Measurements from ENCODE around the gene CPNE4.

The CPNE4 gene

DNA sequence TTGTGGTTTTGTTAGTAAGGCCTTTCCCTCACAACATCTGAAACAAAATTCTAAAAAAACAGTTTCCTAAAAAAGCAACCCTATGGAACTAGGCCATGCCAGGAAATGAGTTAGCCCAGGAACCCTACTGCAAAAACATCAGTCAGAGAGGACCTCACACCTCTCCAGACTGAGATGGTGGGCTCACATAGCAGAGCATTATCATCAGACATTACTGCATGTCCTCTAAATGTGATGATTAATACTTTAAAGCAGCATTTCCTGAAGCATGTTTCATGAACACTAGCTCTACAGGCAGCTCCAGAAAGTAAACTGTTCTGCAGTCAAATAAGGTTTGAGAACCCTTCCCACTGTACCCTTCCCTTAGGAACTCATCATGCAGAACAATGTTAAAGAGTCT, 299.7 kb downstream of the CPNE4 start:
- DNase-seq (ENCODE audit: low spot score): no peak

DNA sequence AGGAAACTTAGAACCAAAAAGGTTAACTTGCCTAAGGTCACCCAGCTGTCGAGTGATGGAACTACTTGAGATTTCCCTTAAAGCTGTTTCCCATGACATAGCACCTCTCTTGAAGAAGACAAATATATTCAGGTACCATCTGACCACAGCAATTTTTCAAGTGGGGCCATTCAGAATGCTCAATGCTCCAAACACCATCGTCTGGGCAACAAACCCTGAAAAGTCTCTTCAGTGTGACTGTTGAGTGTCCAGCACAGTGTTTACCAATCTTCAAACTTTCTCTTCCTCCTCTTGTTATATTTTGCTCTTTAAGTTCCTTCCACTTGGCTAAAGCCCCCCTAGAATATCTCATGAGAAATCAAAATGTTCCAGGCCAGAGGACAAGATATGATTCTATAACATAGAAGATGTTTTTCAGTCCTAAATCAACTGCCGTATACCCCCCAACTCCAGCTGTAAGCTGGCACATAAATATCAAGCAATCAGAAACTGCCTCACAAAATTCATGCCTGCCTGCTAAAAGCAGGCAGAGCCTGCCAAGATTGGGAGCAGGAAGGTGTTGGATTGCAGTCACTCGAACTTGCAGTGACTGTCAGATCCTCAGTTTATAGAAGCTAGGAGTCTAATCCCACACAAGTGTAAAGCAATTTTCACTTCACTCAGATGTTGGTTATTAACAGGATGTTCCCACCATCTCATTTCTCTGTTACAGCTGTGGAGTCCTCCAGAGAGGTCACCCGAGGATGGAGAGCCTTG, 301.6 kb downstream of the CPNE4 start:
- DNase-seq (ENCODE audit: low spot score): no peak

DNA sequence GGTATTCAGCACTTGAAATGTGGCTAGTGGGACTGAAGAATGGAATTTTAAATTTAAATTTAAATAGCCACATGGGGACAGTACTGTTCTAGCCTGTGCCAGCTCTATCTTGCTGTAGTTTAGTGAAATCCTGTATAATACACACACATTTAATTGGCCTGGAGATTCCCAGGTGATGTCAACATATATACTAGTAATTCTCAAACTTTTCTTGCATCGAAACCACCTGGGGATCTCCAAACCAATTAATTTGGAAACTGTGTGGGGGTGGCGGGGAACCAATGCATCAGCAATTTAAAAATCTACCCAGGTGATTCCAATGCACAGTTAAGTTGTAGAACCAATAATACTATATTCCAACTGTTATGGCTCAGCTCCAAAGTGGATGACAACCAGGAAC, 303.1 kb downstream of the CPNE4 start:
- no peak for DNase-seq (ENCODE audit: low spot score)

DNA sequence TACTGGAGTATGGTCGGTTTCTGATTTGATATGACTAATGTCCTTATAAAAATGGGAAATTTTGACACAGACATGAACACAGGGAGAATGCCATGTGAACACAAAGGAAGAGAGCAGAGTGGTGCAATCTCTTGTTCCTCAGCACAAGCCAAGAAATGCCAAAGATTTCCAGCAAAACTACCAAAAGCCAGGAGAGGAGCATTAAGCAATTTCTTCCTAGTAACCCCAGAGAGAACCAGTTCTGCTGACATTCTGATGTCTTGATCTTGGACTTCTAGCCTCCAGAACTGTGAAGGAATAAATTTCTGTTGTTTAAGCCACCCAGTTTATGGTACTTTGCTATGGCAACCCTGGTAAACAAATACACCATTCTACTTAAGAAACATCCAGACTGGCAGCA, 304.2 kb downstream of the CPNE4 start:
- no peak for DNase-seq (ENCODE audit: low spot score)

DNA sequence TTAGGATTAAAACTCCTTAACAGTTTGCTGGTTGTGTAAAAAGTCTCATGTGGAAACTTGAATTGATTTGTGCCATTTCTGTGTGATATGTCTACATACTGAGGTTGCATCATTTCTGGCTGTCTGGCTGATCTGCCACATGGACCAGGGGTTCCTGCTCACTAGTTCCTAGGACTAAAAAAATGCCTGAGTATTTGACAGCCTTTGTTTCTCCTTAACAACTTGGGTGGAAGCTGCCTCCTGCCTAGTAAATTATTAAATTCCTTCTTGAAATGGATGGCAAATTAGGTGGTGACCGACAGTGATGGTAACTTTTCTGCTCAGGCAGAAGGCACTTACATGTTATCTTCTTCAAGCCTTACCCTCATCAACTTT, 305.2 kb downstream of the CPNE4 start:
- DNase-seq (ENCODE audit: low spot score): no peak

DNA sequence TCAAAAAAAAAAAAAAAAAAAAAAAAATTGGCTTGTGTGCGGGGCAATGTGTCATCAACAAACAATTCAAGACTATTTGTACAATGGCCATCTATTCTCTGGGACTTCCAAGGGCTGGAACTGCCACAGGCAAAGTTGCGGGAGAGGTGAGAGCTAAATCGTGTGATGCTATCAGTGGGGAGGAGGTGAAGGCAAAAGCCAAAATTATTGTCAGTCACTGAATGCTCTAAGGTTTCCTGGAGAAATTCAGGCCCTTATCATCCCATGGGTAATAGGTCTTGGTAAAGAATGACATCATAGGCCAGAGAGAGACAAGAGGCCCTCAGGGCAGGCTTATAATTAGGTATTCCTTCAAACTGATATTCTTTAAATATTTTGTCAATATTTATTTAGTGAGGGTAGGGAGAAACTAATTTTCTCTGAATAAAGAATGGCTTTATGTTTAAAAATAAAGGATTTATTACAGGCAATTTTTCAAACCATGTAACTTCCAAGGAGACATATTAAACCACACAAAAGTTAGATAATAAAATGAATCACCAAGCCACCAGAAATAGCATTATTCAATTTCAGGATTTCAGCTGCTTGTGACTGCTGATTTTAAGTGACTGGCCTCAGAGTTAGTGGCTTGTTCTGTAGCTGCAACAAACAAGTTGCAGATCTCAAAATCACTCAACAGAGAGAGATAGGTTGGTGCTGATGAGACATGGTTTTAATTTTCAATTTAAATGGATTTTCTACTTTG, 305.7 kb downstream of the CPNE4 start:
- DNase-seq (ENCODE audit: low spot score): no peak

DNA sequence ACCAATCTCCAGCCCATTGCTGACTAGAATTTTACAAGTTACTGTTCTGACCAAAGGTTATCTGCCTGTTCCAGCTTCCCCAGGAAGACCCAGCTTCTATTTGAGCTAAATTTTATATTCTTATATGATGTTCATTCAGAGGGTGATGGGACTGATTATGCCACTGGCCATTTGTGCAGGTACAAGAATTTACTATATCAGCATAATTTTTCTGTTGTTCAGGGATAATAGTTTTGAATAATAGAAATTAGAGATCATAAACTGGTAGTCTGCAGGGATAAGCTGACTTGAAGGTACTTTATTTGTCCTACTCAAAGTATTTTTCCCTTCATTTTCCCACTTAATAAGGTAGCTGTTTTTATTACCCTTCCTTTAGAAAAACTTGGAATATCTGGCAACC, 309.4 kb downstream of the CPNE4 start:
- DNase-seq (ENCODE audit: low spot score): no peak

DNA sequence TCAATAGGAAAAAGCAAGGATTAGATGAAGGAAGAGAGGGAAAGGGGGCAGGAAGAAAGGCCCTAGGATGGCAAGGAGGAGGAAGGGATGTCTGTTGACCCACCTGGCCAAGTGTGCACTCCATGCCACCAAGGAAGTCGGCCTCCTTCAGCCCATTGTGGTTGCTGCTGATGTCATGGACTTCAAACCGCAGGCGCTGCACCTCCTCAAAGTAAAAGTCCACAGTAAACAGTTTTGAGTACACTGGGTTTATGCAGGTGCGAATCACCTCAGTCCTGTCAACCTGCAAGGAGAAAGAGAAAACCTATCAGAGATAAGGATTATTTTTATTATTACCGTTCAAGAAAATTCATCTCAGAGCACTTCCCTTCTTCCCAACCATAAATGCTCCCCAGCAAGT, 311.5 kb downstream of the CPNE4 start:
- DNase-seq (ENCODE audit: low spot score): no peak

DNA sequence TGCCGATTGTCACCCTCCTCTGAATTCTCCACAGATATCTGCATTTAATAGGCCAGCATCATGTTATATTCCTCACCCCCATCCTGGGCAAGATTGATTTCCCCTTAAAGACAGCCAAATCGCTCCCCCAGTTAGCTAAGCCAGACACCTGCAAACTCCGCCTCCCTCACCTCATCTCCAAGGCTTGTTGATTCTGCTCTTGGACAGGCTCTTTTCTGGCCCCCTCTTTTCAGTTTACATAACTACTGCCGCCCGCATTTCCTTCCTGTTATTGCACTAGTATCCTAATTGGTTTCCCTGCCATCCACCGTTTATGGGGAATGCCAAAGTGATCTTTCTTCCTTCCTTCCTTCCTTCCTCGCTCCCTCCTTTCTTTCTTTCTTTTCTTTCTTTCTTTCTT, 317.3 kb downstream of the CPNE4 start:
- no peak for DNase-seq (ENCODE audit: low spot score)

DNA sequence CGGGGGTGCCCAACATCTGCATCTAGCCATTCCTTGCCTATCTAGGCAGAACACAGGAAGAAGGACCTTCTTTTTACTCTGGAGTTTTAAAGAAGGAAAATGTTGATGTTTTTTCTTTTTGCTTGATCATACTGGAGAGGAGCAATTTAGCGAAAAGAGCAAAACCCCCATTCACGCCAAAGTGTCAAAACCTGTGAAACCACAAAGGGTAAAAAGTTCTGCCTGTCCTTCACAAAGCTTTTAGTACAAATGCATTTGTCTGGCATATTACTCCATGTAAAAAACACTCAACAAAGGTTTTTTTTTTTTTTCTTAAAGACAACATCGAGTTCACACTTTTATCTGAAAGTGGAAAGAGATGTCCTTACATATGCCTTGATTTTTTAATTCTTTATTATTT, 317.9 kb downstream of the CPNE4 start:
- DNase-seq (ENCODE audit: low spot score): no peak

DNA sequence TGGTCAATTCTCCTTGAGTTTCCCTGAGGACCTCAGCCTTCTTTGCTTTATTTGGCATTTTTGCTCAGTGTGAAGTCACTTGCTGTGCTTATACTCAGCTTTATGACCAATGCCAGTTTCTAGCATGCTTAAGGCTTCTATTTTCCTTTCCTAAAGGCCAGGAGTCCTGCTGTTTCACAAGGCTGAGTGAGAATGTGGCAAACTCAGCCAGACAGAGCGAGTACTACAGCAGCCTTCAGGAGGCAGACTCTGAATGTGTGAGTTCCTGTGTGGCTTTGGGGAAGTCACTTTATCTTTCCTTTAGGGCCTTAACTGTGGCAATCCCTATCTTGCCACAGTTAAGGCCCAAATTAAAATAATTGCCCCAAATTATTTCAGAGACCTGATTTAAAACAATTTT, 318.8 kb downstream of the CPNE4 start:
- DNase-seq (ENCODE audit: low spot score): no peak

DNA sequence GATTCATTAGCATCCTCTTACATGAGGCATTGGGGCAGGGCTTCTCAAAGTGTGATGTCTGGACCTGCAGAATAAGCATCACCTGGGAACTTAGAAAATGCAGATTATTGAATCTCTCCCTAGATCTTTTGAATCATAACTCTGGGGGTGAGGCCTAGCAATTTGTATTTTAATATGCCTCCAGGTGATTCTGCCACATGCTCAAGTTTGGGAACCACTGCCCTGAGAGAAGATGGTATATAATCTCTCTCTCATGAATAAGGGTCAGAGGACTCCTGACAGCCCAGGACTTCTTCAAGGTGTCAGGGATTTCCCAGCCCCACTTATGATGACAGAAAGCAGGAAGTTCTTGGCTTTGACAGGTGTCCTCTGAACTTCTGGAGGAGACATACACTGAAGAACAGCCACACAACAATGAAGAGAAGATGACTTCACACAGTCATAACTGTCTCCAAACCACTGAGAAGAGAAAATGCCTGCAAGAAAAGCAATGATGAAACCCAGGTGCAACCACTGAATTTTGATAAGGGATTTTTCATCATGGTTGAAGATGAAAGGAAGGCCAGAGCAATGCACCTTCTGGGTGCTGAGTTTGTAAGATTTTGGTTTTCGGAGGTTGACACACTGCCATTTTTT, 320.1 kb downstream of the CPNE4 start:
- no peak for DNase-seq (ENCODE audit: low spot score)

DNA sequence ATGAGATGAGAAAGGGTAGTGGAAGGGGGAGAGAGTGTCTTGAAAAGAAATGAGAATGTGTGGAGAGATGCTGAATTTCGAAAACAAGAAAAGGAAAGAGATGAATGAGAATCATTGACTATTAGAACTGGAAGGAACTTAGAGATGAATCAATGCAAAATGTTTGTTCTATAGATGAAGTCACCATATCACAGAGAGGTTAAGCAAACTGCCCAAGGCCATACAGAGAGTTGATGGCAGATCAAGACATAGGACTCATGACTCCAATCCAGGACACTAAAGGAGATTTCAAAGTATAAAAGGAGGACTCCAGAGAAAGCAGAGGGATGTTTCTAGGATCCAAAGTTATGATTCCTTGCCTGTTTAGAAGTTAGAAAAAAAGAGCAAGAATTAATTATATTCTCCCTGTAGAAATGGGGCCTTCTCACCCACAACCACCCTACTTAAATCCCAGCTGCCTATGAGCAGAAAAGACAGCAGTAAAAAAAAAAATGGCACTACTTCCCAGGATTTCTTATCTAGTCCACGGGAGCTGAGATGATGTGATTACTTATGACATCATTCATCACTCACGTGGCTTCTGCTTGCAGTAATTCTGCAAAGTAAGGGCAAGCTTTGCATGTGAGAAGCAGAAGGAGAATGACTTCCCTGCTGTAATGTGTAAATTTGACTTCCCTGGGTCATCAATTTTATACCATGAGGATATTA, 321.2 kb downstream of the CPNE4 start:
- DNase-seq (ENCODE audit: low spot score): no peak

DNA sequence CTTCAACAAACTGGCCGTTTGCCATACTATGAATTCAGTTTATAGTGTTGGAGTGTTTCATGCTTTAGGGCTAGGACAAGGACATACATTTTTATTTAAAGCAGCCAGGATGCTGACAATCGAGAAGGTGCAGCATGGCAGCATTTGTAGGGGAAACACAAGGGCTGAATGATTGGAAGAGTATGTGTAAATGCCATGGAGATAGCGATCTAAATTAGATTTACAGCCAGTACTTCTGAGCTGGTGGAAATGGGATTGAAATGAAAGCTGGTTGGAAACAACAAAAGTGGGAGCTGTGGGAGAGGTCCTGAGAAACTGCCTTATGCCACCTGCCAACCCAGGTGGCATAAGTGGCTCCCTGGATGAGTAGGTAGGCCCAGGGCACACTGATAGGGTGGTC, 322.2 kb downstream of the CPNE4 start:
- DNase-seq (ENCODE audit: low spot score): no peak

DNA sequence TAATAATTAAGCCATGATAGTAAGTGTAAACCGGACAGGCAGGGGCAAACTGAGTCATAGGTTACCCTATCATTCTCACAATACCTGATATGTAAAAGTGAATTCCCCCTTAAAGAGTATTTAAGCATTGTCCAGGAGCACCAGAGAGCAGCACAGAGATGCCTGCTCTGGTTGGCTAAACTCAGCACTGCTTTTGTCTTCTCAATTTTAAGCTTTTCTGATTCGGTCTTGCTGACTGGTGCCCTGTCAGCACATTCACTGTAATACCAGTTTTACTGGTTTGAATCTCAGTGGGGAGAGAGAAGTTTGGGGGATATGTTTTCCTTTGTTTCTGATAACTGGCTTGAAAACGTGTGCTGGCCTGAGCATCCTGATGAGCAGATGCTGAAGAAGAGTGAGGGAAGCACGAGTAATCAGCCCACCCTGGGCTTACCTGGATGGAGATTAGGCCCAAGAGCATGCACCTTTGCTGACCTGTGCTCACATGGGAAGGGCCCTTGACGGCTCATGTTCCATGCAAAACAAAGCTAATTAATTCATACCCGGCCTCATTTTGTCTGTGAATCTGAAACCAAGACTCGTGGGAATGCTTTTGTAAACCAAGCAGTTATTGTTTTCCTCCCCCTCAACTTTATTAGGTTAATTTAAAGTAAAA, 323.6 kb downstream of the CPNE4 start:
- DNase-seq (ENCODE audit: low spot score): no peak

DNA sequence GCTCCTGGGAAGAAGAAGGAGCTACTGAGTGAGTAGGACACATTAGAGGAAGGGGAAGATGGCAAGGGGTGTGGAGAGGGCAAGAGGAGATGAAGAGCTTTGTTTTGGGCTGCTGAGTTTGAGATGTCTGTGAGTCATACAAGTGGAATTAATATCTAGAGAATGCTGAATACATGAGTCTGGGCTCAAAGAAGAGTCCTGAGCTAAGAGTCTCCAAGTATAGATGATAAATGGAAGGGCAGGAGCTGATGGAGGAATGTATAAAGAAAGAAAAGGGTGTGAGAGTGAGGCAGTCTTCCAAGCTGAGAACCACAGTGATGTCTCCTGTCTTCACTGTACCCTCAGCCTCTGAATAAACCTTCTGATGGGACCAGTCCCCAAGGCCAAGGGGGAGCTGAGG, 326.6 kb downstream of the CPNE4 start:
- DNase-seq (ENCODE audit: low spot score): no peak

DNA sequence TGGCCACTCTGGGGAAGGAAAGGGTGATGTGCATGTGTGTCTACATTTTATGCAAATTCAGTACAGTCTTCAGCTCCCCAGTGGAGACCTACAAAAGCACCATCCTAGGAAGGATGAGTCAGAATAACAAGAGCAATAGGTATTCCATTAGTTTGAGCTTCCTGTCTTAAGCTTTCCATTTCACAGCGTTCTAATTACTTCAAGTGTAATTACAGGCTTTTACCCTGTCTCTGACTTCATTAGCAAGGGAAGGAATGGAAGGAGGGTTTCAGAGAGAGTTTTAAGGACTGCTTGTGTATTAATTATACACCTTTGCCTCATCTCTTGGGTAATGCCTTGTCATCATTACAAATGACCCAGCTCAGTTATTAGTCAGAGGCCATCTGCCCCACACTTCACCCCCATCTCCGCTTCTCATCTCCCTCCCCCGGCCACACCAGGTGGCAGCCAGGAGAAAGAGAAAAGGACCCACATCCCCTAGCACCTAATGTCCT, 329.2 kb downstream of the CPNE4 start:
- no peak for DNase-seq (ENCODE audit: low spot score)

DNA sequence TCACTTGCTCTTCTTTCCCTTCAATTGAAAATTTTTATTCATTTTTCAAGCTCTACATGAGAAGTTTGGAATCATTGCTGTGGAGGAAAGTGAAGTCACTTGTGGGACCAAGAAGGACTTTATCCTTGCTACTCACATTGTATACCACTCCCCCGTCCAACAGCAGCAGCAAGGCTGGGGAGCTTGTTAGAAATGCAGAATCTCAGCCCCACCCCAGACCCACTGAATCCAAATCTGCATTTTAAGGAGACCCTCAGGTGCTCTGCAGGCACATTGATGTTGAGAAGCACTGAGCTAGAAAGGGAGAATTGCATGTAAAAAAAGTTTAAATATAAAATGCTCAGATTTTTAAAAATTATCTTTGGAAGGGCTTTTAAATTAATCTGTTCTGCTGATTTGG, 329.7 kb downstream of the CPNE4 start:
- no peak for DNase-seq (ENCODE audit: low spot score)

DNA sequence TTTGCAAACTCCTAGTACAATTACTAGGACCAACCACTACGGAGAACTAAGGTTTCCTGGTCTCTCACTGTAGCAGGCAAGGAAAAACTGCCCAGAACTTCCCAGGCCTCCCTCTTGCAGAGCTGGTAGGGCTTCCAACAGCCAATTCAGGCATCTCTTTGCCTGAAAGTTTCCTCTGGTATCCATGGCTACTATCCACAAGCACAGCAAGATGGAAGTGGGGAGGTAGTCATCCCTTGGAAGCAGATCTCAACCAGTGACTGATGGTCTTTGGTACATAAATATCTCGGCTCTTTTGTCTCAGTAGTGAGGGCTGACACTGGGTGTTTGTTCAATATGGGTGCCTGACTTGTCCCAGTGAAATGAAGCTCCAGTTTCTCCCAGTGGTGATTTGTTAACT, 330.7 kb downstream of the CPNE4 start:
- DNase-seq (ENCODE audit: low spot score): no peak

DNA sequence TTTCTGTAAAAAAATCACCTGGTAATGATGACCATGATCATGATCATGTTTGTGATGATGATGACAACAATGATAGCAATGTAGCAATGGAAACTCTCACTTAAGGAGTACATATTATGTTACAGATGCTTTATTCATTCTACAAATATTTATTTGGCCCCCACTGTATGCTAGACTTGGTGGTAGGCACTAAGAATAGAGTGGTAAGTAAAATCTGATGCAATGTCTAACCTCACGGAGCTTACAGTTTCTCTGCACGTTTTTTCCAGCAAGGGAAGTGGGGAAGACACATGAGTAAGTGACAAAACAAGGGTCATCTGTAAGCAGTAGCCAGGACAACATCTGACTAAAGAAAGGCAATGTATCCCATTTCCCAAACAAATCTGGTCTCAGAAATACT, 332.7 kb downstream of the CPNE4 start:
- no peak for DNase-seq (ENCODE audit: low spot score)

DNA sequence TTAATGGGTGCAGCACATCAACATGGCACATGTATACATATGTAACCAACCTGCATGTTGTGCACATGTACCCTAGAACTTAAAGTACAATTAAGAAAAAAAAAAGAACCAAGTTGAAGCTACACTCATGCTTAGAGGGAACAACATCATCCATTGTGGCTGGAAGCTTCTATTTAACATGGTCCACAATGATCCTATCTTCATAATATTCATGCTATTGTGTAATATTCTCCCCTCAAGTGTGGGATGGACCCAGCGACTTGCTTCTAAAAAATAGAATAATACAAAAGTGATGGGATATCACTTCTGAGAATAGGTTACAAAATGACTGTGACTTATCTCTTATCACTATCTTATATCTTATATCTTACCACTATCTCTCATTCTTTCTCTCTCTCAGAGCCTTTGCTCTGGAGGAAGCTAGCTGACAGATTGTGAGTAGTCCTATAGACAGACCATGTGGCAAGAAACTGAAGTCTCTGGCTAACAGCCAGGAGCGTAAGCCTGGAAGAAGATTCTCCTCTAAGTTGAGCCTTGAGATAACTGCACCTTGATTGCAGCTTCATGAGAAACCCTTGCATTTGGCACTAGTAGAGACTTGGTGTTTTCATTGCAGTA, 333.6 kb downstream of the CPNE4 start:
- no peak for DNase-seq (ENCODE audit: low spot score)

DNA sequence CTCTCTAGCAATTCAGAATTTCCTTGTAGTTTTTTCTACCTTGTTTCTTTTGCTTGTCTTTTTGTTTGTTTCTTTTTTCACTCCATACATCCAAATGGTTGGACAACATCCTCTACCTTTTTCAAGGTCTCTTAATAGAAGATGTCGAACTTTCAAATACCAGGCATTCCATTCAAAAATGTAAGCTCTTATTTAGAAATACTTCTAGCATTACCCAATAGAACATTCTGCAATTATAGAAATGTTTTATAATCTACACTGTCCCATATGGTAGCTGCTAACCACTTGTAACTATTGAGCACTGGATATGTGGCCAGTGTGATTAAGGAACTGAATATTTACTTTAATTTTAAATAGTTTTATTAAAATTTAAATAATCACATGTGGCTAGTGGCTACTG, 335.8 kb downstream of the CPNE4 start:
- DNase-seq (ENCODE audit: low spot score): no peak
